GM18520 (cell line): ENCODE results near the gene BRF1.

Experiments
- ATAC-seq: cut with Tn5 transposase; IDR thresholded peaks from one replicate; pipeline ENCODE4 v1.9.1; 2021; ENCODE audit not compliant: unreplicated experiment

The BRF1 gene

DNA sequence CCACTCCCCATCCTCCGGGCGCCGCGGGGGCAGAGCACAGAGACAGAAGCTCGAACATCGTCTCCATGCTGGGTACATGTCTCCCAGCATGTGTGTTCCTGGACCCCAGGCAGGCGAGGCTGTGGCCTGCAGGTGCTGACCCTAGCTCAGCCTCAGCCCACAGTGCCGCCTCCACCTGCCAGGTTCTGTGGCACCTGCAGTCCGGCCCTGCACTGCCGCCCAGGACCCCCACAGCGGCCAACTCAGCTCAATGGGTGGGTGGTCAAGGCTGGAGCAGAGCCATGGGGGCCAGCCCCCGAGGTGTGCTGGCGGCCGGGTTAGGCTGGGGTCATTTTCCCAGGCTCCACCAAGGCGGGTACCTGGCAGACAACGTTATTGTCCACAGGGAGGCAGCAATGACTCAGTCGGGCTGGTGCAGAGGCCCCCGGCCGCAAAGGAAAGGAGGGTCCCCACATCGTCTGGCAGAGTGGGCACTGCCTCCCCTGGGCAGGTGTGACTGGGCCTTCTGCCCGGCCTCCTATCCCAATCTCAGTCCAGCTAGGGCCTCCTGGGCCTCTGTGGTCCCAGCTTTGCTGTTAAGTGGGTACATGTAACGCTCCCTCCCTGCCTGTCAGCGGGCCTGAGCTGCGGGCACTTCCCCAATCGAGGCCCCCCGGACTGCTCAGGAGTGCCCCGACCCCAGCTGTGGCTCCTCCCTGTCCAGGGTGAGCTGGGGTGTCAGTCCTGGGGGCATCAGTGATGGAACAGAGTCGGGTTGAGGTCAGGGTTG, 99.5 kb downstream of the BRF1 start:
- ATAC-seq, result no peak

GRCh38 chr14:105200641-105201040, 100.2 kb downstream of the BRF1 start:
- ATAC-seq, result no peak

- ATAC-seq, result no peak
These were observed 100.7 kb downstream of the BRF1 start for GRCh38 chr14:105200074-105200473.

DNA sequence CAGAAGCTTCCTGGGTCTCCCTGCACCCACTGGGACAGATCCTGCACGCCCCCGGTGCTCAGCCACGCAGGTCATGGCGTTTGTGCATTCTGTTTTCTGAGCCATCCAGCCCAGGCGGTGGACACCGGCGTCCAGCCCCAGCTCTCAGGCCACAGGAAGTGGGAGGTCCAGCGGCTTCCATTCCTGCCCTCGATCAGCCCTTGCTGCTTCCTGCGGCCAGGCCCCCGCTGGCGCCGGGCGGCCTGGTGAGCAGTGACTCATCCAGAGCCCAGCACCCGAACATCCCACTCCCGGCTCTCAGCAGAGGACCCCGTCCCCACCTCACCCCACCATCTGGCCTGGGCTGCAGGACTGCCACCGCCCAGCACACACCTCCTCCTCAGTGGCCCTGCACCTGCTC, 101.7 kb downstream of the BRF1 start:
- no peak for ATAC-seq

GRCh38 chr14:105198588-105198987, 102.2 kb downstream of the BRF1 start:
- no peak for ATAC-seq

GRCh38 chr14:105197211-105197641, 103.6 kb downstream of the BRF1 start:
- ATAC-seq, result no peak

DNA sequence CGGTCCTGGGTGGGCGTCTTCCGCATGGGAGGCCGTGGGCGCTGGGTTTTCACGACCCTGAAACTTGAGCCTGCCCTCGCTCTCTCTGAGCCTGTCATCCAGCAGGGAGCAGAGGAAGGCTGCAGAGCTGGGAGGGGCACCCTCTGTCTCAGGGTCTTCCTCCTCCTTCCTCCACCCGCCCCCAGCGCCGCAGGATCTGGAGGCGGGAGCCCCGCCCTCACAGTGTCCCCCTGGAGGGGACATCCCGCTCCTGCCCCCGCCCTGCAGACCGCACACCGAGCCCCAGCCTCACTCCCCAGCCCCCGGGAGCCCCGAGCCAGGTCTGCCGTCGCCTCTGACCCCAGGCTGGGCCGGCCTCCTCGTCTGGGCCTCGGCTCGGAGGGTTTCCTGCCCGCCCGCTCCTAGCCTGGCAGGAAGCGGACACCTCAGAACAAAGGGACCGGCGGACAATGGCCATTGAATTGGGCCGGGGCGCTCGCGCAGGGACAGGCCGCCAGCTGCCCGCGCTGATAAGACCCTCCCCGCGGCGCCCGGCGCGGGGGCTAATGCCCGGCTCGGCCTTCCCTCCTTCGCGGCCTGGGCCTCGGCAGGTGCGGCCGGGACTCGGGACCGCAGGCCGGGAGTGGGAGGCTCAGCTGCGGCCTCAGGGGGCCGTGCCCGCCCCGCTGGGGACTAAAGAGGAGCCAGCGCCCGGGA, 104.4 kb downstream of the BRF1 start:
- ATAC-seq, result no peak

DNA sequence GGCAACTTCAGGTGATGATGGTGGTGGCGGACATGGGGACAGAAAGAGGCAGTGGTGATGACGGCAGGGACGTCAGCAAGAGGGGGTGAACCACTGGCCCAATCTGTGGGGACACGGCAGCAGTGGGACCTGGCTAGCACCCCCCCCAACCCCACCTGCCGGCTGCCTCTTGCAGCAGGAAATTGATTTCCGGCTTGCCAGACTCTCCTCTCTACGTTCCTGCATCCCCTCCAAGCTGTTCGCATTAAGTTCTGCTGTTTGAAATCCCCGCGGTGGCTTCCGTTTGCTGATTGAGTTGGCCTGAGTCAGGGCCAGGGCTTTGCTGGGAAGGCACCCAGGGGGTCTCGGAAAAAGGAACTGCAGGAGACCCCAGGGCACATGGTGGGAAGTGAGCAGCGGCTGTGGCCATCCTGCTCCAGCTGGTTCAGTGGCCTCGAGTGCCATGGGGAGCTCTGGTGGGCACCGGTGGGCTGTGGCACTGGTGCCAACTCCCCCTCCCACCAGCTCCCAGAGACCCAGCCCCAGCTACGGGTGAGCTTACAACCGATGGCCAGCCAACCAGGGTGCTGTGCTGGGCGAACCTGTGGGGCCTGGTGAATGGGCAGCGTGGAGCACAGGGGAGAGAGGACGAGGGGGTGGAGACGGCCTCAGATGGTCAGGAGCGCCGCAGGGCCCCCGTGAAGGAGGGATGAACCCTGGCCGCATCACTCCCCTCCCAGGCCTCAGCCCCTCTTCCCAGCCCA, 105.1 kb downstream of the BRF1 start:
- no peak for ATAC-seq

GRCh38 chr14:105195051-105195450, 105.8 kb downstream of the BRF1 start:
- ATAC-seq, result no peak

GRCh38 chr14:105193916-105194782, 106.7 kb downstream of the BRF1 start:
- no peak for ATAC-seq

DNA sequence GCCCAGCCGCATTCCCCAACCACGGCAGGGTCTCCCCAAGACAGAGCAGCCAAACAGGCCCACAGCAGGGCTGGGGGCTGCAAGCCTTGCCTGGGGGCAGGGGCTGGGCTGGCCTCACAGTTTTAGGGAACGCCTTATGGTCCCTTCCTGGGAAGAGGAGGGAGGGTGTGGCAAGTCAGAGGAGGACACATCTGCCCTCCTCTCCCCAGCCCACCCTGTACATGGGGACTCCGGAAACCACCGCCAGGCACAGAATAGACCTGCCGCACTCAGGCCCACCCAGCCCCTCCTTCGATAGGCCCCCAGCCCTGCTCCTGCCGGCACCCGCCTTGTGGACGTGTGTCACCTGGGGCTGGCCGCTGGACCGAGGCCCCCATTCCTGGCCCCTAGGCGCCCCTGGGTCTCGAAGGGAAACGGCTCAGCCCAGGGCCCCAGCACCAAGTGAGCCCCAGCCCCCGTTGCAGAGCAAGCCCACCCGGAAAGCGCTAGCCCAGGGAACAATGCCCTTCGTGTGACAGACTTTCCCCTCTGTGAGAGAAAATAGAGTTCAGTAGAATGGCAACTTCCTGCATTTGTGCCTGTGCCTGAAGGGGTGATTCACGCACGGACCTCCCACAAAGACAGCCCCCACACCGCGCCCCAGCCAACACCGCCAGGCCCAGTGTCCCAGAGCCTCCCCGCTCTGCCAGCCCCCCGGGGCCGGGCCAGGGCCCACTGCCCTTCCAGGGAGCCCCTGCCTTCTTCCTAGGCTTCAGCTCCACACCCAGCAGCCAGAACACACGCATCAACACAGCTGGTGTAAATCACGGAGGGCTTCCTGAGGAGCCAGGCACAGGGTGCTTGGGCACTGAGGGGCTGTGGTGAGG, 107.7 kb downstream of the BRF1 start:
- ATAC-seq, result no peak

DNA sequence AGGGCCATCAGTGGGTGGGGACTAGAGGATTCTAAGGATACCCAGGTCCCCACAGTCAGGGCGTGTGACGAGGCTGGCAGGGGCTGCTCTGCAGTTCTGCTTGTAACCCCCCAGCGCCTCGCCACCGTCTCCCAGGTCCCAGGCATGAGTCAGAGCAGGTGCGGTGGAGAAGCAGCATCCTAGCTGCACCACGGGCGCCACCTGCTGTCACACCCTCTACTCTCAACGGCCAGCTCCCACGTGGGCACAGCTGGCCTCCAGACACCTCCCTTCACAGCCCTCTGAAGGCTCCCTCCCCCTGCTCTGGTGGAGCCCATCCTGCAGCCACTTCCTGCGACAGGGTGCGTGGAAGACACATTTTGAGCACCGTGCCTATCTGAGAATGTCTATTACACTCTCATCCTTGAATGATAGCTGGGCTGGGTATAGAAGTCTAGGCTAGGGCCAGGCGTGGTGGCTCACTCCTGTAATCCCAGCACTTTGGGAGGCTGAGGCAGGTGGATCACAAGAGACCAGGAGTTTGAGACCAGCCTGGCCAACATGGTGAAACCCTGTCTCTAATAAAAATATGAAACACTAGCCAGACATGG, 112.8 kb downstream of the BRF1 start:
- ATAC-seq, result no peak

DNA sequence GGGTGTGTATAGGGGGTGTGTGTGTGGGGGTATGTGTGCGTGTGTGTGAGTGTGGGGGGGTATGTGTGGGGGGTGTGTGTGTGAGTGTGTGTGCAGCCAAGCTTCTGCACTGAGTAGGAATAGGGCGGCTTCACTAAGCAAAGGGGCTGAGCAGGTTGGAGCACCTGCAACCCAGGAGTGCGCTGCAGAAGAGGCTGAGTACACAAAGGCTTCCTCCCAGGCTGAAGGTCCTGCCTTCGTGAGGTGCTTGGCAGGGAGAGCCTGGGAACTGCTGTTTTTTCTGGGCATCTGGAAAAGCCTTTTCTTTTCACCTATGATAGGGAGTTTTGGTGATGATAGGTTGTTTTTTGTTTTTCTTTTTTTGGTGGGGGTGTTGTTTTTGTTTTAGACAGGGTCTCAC, 113.7 kb downstream of the BRF1 start:
- ATAC-seq, result no peak

DNA sequence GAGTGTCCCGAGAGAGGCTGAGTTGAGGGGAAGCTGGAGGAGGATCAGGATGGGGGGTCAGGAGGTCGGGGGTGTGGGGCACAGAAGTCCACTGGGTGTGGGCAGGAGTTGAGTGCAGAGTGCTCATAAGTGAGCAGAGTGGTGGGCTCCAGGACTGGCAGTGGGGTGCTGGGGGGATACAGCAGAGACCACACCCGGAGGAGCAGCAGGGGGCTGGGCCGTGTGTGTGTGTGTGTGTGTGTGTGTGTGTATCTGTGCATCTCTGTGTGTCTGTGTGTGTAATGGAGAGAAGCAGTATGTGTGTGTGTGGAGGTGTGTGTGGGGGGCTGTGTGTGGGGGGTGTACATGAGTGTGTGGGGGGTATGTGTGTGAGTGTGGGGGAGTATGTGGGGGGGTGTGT, 114.8 kb downstream of the BRF1 start:
- ATAC-seq, result no peak

- ATAC-seq, result no peak
These were observed 115.8 kb downstream of the BRF1 start for GRCh38 chr14:105185001-105185400.

DNA sequence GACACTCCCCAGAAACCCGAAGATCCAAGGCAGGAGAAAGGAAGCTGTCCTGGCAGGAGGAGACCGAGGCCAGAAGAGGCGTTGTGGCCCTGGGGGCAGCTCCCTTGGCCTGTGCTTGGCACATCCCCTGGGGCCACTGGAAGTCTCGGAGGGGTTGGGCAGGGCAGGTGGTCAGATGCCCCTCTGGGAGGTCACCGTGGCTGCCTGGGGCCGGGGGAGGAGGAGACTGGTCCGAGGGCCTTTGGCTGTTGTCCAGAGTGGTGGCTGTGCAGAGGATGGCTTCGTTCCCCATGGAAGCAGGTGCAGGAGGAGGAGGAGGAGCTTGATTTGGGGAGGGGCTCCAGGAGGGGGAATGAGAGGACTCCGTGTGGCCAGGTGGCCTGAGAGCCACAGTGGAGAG, 116.3 kb downstream of the BRF1 start:
- no peak for ATAC-seq

- no peak for ATAC-seq
These were observed 118.3 kb downstream of the BRF1 start for GRCh38 chr14:105182296-105183020.

- no peak for ATAC-seq
These were observed 119.1 kb downstream of the BRF1 start for GRCh38 chr14:105181549-105182295.
